GM18505 (cell line): ENCODE data around the gene SNX9.
"Not testable (repeated sequence)": the region's sequence is repeated elsewhere in the genome, so short reads cannot be mapped to it uniquely, and the experiment has no call there.

ENCODE experiments used
- ATAC-seq: cut with Tn5 transposase; IDR thresholded peaks from one replicate; pipeline ENCODE4 v1.9.1; 2021; ENCODE audit not compliant: unreplicated experiment
- POLR2A ChIP-seq: IDR thresholded peaks from 4 replicates; pipeline ENCODE4 v1.6.1; 2011; ENCODE audit warnings: borderline replicate concordance; ENCODE audit not compliant: insufficient read depth, insufficient read length; ENCODE audit errors: extremely low read depth

The SNX9 gene

DNA sequence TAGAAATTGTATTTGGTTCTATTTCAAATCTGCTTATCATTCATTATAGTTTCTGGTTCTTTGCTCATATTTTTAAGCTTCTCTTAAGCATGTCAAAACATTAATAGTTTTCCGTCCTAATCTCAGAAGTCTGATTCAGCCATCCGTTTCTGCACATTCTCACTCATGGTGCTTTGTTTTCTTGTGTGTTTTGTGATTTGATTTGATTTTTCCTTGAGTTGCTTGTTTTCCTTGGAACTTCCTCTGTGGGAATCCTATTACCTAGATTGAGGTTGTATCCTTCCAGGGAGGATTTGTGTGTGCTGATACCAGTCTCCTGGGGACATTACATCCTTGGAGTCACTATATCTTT is 7.9 kb downstream of the SNX9 start:
- no peak for ATAC-seq
- no peak for TF ChIP-seq POLR2A

DNA sequence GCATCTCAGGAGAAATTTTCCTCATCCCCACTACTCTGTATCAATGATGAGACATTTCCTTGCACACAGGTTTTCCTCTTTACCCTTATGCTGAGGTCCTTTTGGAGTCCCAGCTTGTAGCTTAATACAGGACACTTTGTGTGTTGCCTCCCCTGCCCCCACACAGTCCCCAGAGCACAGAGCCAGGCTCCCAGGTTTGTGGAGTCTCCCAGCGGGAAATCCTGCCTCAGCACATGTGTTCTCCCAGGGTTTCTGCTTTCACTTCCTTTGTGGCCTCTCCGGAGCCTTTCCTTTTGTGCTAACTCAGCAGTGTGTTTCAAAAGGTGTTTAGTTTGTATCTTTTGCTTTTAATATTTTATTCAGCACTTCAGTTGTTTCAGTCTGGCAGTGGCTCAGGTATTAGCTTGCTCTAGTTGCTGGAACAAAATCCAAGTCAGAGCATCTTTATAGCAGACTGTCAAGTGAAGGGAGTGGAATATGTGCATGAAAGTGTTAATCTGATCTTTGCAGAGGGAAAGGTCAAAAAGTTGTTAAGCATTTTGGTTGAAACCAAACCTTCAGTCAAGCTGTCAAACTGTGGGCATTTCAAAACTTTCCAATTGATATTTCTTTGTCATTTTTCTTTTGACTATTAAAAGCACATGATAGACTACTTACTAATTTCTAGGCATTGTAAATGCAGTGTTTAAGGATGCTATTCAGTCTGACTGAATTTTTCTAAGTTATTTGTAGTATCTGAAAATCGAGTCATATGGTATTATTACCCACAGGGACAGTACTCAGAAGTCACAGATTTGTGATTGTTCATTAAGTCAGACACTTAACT is 8.6 kb downstream of the SNX9 start:
- no peak for ATAC-seq

DNA sequence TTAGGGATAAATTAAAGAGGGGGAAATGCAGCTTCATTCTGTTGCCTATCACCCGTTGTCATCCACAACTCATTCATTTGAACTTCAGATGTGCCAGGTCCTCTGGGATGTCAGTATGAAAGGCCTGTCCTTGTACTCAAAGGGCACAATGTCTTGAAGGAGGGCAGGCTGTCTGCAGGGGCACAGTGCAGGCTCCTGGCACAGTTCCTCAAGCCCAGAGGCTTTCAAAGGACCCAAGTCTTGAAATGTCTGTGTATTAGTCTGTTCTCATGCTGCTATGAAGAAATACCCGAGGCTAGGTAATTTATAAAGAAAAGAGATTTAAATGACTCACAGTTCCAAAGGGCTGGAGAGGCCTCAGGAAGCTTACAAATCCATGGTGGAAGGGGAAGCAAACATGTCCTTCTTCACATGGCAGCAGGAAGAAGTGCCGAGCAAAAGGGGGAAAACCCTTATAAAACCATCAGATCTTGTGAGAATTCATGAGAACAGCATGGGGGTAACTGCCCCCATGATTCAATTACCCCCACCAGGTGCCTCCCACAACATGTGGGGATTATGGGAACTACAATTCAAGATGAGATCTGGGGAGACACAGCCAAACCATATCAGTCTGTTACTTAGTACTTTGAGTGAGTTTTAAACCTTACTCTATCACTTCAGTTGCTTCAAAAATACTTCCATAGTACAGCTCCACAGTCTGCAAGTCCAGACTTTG is 9.4 kb downstream of the SNX9 start:
- ATAC-seq, result no peak
- TF ChIP-seq POLR2A, result no peak

More for the DNA sequence above, 8.6 kb downstream of the SNX9 start:
- no peak for TF ChIP-seq POLR2A

GRCh38 chr6:157834549-157834948 is 11.5 kb downstream of the SNX9 start:
- TF ChIP-seq POLR2A, result no peak
- ATAC-seq, result no peak

GRCh38 chr6:157838718-157839430 is 15.8 kb downstream of the SNX9 start:
- no peak for TF ChIP-seq POLR2A
- ATAC-seq, result no peak

DNA sequence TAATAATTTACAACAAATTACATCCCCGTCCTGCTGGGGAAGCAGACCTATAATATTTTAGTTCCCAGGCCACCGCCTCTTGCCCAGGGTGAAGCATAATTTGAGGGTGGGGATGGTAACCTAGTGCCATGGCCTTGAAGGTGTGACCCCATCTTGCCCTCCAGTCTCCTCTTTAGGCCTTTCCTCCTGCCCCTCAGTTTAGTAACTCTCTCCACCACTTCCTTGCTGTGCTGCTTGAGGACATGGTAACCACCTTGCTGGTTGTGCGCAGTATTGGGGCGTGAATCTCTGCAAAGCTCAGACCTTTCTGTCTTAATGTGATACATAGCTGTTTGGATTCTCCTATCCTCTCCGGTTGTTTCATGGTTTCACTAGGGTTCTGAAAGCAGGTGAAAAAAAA is 16.6 kb downstream of the SNX9 start:
- no peak for ATAC-seq

GRCh38 chr6:157840261-157840660 is 17.2 kb downstream of the SNX9 start:
- no peak for ATAC-seq

More for the DNA sequence above, 16.6 kb downstream of the SNX9 start:
- no peak for TF ChIP-seq POLR2A

DNA sequence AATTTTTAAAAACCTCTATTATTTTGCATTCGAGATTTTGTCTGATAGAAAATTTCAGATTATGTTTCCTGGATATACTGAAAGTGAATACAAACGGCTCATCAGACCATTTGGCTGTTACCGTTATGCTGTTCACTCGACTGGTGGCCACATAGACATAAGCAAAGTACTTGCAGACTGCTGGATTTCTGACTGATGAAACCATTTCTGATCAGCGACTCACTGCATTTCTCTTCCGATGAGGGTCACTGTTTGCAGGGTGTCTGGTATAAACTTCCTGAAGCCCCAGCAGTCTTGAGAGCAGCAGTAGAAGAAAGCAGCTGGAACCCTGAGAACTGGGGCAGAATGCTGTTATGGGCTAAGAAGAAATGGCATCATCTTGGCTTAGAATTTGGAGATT is 17.7 kb downstream of the SNX9 start:
- no peak for ATAC-seq
- no peak for TF ChIP-seq POLR2A

More at GRCh38 chr6:157840261-157840660, 17.2 kb downstream of the SNX9 start:
- TF ChIP-seq POLR2A, result no peak

GRCh38 chr6:157841211-157841840 is 18.3 kb downstream of the SNX9 start:
- peak; percentile 92 for ATAC-seq
- TF ChIP-seq POLR2A, result no peak

DNA sequence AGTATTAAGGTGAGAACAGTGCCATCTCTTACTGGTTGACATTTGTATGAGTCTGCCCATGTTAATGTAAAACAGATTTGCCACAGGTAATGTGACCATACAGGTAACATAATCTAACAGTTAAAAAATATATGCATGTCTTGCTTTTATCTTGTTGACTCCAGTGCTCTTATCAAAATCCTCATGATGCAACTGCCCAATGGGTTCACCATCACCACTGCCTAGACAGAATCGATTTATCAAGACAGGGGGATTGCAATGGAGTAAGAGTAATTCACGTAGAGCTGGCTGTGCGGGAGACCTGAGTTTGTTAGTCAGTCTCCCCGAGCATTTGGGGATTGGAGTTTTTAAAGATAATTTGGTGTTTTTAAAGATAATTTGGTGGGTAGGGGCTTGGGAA is 19.2 kb downstream of the SNX9 start:
- TF ChIP-seq POLR2A, result no peak
- ATAC-seq, result no peak

DNA sequence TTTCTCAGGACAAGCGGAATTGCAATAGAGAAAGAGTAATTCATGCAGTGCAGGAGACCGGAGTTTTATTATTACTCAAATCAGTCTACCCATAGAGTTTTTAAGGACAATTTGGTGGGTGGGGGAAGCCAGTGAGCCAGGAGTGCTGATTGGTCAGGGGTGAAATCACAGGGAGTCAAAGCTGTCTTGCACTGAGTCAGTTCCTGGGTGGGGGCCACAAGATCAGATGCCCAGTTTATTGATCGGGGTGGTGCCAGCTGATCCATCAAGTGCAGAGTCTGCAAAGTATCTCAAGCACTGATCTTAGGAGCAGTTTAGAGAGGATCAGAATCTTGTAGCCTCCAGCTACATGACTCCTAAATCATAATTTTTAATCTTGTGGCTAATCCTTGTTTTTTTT is 21.1 kb downstream of the SNX9 start:
- ATAC-seq, result not testable (repeated sequence)

- TF ChIP-seq POLR2A, result no peak
- ATAC-seq, result no peak
Measured at GRCh38 chr6:157845493-157846259, 22.6 kb downstream of the SNX9 start.
